Neutrophil (primary cell): Measurements from ENCODE around the gene IL19.

Experiments used
- H3K27ac ChIP-seq: fragments of 200-600 bp; sonication (generic); 2 replicates; pipeline ENCODE4 v1.5.1; 2016; ENCODE audit warnings: mild to moderate bottlenecking, moderate library complexity
- H3K27me3 ChIP-seq: fragments of 200-600 bp; sonication (generic); 2 replicates; pipeline ENCODE4 v1.6.0; 2016; ENCODE audit warnings: mild to moderate bottlenecking
- H3K36me3 ChIP-seq: fragments of 200-600 bp; sonication (generic); 2 replicates; pipeline ENCODE4 v1.5.1; 2017
- H3K4me1 ChIP-seq, 2 experiments: fragments of 200-600 bp in 1 of 2; sonication (generic) in 1 of 2; 1 replicate in 1 of 2; 2 replicates in 1 of 2; pipeline versions ENCODE4 v1.5.1 to v1.6.1; 2013 to 2016; ENCODE audit warnings: low read depth in 1 of 2, low read length in 1 of 2, mild to moderate bottlenecking in 1 of 2, moderate library complexity in 1 of 2; ENCODE audit not compliant: control insufficient read depth in 1 of 2, insufficient read depth in 1 of 2
- H3K4me3 ChIP-seq, 2 experiments: fragments of 200-600 bp in 1 of 2; sonication (generic) in 1 of 2; 1 replicate in 1 of 2; 2 replicates in 1 of 2; pipeline ENCODE4 v1.5.1; 2013 to 2016; ENCODE audit warnings: low read depth in 1 of 2, low read length in 1 of 2, mild to moderate bottlenecking in 1 of 2, moderate library complexity in 1 of 2
- H3K9me3 ChIP-seq: fragments of 200-600 bp; sonication (generic); 2 replicates; pipeline ENCODE4 v1.5.1; 2016
- CTCF ChIP-seq: fragments of 200-600 bp; sonication (generic); IDR thresholded peaks from 2 replicates; pipeline ENCODE4 v1.5.1; 2016; ENCODE audit warnings: antibody characterized with exemption

IL19 gene

GRCh38 chr1:206863266-206863665 lies 92.7 kb downstream of the IL19 start:
- no peak overlapping the region for H3K27ac ChIP-seq
- no peak for TF ChIP-seq CTCF
- H3K36me3 ChIP-seq = no peaks in the 10 kb centered on the region
- peaks cover 0 to 3% of the 10 kb centered on the region in 2 experiments for H3K4me1 ChIP-seq
- H3K9me3 ChIP-seq = no peaks in the 10 kb centered on the region
- peaks cover 57% of the 10 kb centered on the region for H3K27me3 ChIP-seq
- no peak overlapping the region for H3K4me3 ChIP-seq

- Histone ChIP-seq H3K4me3 (no peak within 1 kb of the TSS), H3K9me3 (no peaks in the 10 kb centered on the region), H3K27ac (no peak within 1 kb of the TSS), H3K36me3 (no peaks in the 10 kb centered on the region), H3K27me3 (peaks cover 57% of the 10 kb centered on the region), H3K4me1 (no peaks in the 10 kb centered on the region)
- TF ChIP-seq CTCF = peak; percentile 75
Measured at GRCh38 chr1:206864939-206865671, 94.5 kb downstream of the IL19 start, which contains the start of gene IL20. Gene IL20 (plus strand): TSS chr1:206865623. CDS start chr1:206865853, 230 bp downstream.

GRCh38 chr1:206866062-206866461 lies 95.5 kb downstream of the IL19 start:
- no peak for TF ChIP-seq CTCF
- Histone ChIP-seq H3K9me3 (no peaks in the 10 kb centered on the region), H3K27ac (no peak overlapping the region), H3K4me1 (no peaks in the 10 kb centered on the region), H3K4me3 (no peak overlapping the region), H3K36me3 (no peaks in the 10 kb centered on the region), H3K27me3 (peaks cover 51% of the 10 kb centered on the region)

GRCh38 chr1:206867239-206867638 lies 96.7 kb downstream of the IL19 start:
- H3K27me3 ChIP-seq = peaks cover 45% of the 10 kb centered on the region
- no peak overlapping the region for H3K4me3 ChIP-seq
- H3K36me3 ChIP-seq = no peaks in the 10 kb centered on the region
- no peak for TF ChIP-seq CTCF
- H3K9me3 ChIP-seq = no peaks in the 10 kb centered on the region
- no peaks in the 10 kb centered on the region for H3K4me1 ChIP-seq
- H3K27ac ChIP-seq = no peak overlapping the region

GRCh38 chr1:206867716-206868115 lies 97.1 kb downstream of the IL19 start:
- TF ChIP-seq CTCF = no peak
- no peaks in the 10 kb centered on the region for H3K4me1 ChIP-seq
- H3K36me3 ChIP-seq = no peaks in the 10 kb centered on the region
- no peak overlapping the region for H3K4me3 ChIP-seq
- no peaks in the 10 kb centered on the region for H3K9me3 ChIP-seq
- H3K27ac ChIP-seq = no peak overlapping the region
- peaks cover 42% of the 10 kb centered on the region for H3K27me3 ChIP-seq
